ENCODE data around the gene NCAPH2.

Gene NCAPH2

GRCh38 chr22:50474710-50475651 lies 33.0 kb upstream of the NCAPH2 start, which contains the start of gene SBF1:
SBF1 (minus strand) TSS chr22:50475035; CDS start chr22:50474840, 195 bp downstream.
- peak; percentile 63 for DNase-seq

DNA sequence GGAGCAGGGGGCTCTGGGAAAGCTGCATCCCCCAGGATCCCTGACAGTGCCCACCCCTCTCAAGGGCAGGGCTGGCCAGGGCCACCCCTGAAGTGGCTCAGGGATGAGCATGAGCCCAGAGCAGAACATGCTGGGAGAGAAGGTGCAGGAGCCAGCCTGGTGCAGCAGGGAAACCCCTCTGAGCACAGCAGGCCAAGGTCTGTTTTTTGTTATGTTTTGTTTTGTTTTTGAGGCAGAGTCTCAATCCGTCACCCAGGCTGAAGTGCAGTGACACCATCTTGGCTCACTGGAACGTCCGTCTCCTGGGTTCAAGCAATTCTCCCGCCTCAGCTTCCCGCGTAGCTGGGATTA lies 32.4 kb upstream of the NCAPH2 start:
- DNase-seq, result no peak

- DNase-seq, result no peak
Observed at GRCh38 chr22:50476868-50477267, 31.2 kb upstream of the NCAPH2 start.

- no peak for DNase-seq
Observed at GRCh38 chr22:50477923-50478322, 30.1 kb upstream of the NCAPH2 start.

- no peak for DNase-seq
Observed at GRCh38 chr22:50479721-50480120, 28.3 kb upstream of the NCAPH2 start.

- no peak for DNase-seq
Observed at GRCh38 chr22:50481045-50481439, 27.0 kb upstream of the NCAPH2 start.

- DNase-seq, result no peak
Observed at GRCh38 chr22:50481440-50482106, 26.5 kb upstream of the NCAPH2 start, which contains the start of gene ADM2. ADM2 (plus strand) TSS chr22:50481543; CDS start chr22:50481848, 305 bp downstream.

GRCh38 chr22:50482107-50483074 lies 25.6 kb upstream of the NCAPH2 start:
- peak; percentile 67 for DNase-seq

DNA sequence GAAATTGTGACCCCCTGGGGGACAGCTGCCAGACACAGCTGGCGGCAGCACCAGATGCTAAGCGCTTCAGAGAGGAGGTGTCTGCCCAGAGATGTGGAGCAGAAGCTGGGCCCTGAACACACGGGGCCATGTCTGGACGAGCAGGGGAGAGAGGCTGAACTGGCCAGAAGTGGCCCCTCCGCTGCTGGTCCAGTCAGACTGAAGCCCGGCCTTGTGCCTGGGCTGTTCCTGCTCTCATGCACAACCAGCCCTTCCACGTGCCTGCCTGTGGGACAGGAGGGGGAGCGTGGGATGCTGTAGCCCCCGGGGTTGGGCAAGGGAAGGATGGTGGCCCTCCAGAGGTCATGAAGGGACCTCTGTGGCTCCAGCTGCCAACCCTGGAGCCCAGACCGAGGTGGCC lies 24.9 kb upstream of the NCAPH2 start:
- DNase-seq, result no peak

GRCh38 chr22:50483556-50483955 lies 24.5 kb upstream of the NCAPH2 start:
- no peak for DNase-seq

GRCh38 chr22:50483977-50484853 lies 23.8 kb upstream of the NCAPH2 start:
- DNase-seq, result no peak

- no peak for DNase-seq
Observed at GRCh38 chr22:50485221-50486131, 22.5 kb upstream of the NCAPH2 start.

GRCh38 chr22:50486561-50487289 lies 21.3 kb upstream of the NCAPH2 start, which contains the start of gene MIOX:
MIOX (plus strand) TSS chr22:50486859; CDS start chr22:50486898, 39 bp downstream.
- no peak for DNase-seq

DNA sequence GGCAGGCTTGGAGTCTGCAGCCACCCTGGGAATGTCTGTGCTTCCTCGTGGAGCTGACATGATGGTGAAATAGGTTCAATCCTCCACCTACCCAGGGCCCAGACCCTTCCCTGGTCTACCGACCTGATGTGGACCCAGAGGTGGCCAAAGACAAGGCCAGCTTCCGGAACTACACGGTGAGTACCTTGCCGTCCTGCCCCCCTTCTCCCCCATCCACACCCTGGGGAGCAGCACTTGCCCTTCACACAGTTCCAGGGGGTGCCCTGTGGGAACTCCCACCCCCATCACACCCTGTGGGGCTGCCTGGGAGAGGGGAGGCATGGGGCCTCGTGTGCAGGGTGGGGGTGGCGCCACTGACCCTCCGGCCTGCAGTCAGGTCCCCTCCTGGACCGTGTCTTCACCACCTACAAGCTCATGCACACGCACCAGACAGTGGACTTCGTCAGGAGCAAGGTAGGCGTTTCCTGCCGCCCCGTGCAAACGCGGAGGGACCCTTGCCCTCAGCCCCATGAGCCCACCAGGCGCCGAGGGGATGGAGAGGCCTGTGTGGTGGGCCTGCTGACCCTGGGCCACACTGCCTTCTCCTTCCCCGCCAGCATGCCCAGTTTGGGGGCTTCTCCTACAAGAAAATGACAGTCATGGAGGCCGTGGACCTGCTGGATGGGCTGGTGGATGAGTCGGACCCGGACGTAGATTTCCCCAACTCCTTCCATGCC lies 20.6 kb upstream of the NCAPH2 start:
- DNase-seq, result no peak

GRCh38 chr22:50488006-50488677 lies 19.9 kb upstream of the NCAPH2 start:
- no peak for DNase-seq

GRCh38 chr22:50488886-50489285 lies 19.1 kb upstream of the NCAPH2 start:
- DNase-seq, result no peak

- DNase-seq, result no peak
Observed at GRCh38 chr22:50489363-50490243, 18.4 kb upstream of the NCAPH2 start.

Measured in NCI-H1694 treated with DMSO at 0.1 percent for 48 hours (cell line).